PC-3 (cell line): Measurements from ENCODE around the gene ISL1. TPM values are rescaled to one million over a fixed set of nuclear protein-coding genes. Genes with fewer than 3 reads are reported as not detected.

ENCODE experiments used
- ATAC-seq: fragments of 200-7000 bp; cut with Tn5 transposase; 2 replicates; pipeline ENCODE4 v1.9.1; 2020; ENCODE audit warnings: mild to moderate bottlenecking, moderate library complexity
- BruUV-seq: library from RNA; stranded (reverse); fragments of 400-500 nt; replicated peaks from 2 replicates; lab custom pipeline; 2021; lab: Mats Ljungman, UMichigan
- CTCF ChIA-PET: fragments of 300-600 bp; sonication (Branson Sonifier 250); formaldehyde crosslinking; loops from one replicate; lab custom pipeline; 2022; ENCODE audit warnings: antibody characterized with exemption; lab: Charles Lee
- POLR2A ChIA-PET: fragments of 300-600 bp; sonication (Branson Sonifier 250); formaldehyde crosslinking; loops from one replicate; lab custom pipeline; 2022; ENCODE audit warnings: antibody characterized with exemption; ENCODE audit not compliant: unreplicated experiment; lab: Charles Lee
- DNase-seq: peaks from one replicate; pipeline ENCODE4 v3.0.0-alpha.2; 2015
- H2AFZ ChIP-seq: fragments of 300-600 bp; sonication (generic); 2 replicates; pipeline ENCODE4 v1.6.0; 2016; ENCODE audit warnings: antibody characterized with exemption, low read length
- H3F3A ChIP-seq: fragments of 300-600 bp; sonication (generic); one replicate; pipeline ENCODE4 v1.6.0; 2017; ENCODE audit warnings: antibody characterized with exemption, low read length, control low read depth, mild to moderate bottlenecking; ENCODE audit not compliant: unreplicated experiment
- H3K27ac ChIP-seq: fragments of 300-600 bp; sonication (generic); 2 replicates; pipeline ENCODE4 v1.5.1; 2016; ENCODE audit warnings: mild to moderate bottlenecking, low read length
- H3K27me3 ChIP-seq: fragments of 300-600 bp; sonication (generic); 2 replicates; pipeline ENCODE4 v1.6.1; 2016; ENCODE audit warnings: low read length, mixed read lengths
- H3K36me3 ChIP-seq: fragments of 300-600 bp; sonication (generic); 2 replicates; pipeline ENCODE4 v1.6.1; 2016; ENCODE audit warnings: low read depth, mixed run types, low read length, mixed read lengths
- H3K4me1 ChIP-seq: fragments of 300-600 bp; sonication (generic); 2 replicates; pipeline ENCODE4 v1.5.1; 2016; ENCODE audit warnings: low read length; ENCODE audit not compliant: insufficient read depth
- H3K4me2 ChIP-seq: fragments of 300-600 bp; sonication (generic); 2 replicates; pipeline ENCODE4 v1.6.0; 2016; ENCODE audit warnings: low read length
- H3K4me3 ChIP-seq: fragments of 300-600 bp; sonication (generic); 2 replicates; pipeline ENCODE4 v1.5.1; 2016; ENCODE audit warnings: mild to moderate bottlenecking, low read length, mixed read lengths
- H3K79me2 ChIP-seq: fragments of 300-600 bp; sonication (generic); 2 replicates; pipeline ENCODE4 v1.6.1; 2017; ENCODE audit warnings: low read length, mixed read lengths
- H3K9ac ChIP-seq: fragments of 300-600 bp; sonication (generic); 2 replicates; pipeline ENCODE4 v1.6.0; 2016; ENCODE audit warnings: mild to moderate bottlenecking, low read length
- H3K9me2 ChIP-seq: fragments of 300-600 bp; sonication (generic); replicated peaks from 2 replicates; pipeline ENCODE4 v1.6.1; 2016; ENCODE audit warnings: mixed run types, low read length, mixed read lengths
- H3K9me3 ChIP-seq: fragments of 300-600 bp; sonication (generic); 2 replicates; pipeline ENCODE4 v1.6.1; 2016; ENCODE audit warnings: low read length, mixed read lengths
- H4K20me1 ChIP-seq: fragments of 300-600 bp; sonication (generic); 2 replicates; pipeline ENCODE4 v1.6.1; 2016; ENCODE audit warnings: low read length, mixed read lengths
- EZH2 ChIP-seq: fragments of 300-600 bp; sonication (generic); IDR thresholded peaks from one replicate; pipeline ENCODE4 v1.6.1; 2017; ENCODE audit warnings: antibody characterized with exemption, mild to moderate bottlenecking, low read length; ENCODE audit not compliant: unreplicated experiment
- EZH2phosphoT487 ChIP-seq: fragments of 300-600 bp; sonication (generic); IDR thresholded peaks from 2 replicates; pipeline ENCODE4 v1.6.1; 2018; ENCODE audit warnings: mild to moderate bottlenecking, antibody characterized with exemption, low read length, borderline replicate concordance
- intact Hi-C: fragments of 100-400 bp; cut with micrococcal nuclease; formaldehyde crosslinking; loops from 2 replicates; pipeline ENCODE4 v1.9.0; 2023
- total RNA-seq: library from RNA; depleted of rRNA; stranded (reverse); fragments of >200 nt; gene quantifications from 2 replicates; pipeline ENCODE4 v1.2.3, GENCODE V29; 2014
- TF ChIP-seq, protein P1 (sequence below): fragments of 300-600 bp; sonication (generic); conservative IDR thresholded peaks from 2 replicates; pipeline ENCODE4 v1.5.1; 2017; ENCODE audit warnings: antibody characterized with exemption, low read depth, mild to moderate bottlenecking, low read length

The ISL1 gene
- total RNA-seq, 1 experiment from 2014 or later, result 1.5 TPM

DNA sequence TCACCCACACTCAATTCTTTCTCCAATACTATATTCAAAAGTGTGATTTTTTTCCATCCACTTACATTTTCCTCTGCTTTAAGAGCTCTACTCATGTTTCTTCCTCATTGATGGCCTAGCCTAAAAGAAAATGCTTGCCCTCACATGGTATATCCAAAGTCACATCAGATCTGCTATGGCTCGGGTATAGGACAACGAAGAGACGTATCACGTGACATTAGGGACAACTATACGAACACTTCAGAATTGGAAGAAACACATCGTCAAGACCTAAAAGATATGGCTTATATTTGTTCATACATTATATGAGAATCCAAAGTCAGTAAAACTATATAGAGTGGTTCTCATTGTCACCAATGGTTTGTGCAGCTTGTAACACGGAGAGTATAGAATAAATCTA is 8.2 kb upstream of the ISL1 start:
- Histone ChIP-seq H2AFZ (no peak overlapping the region), H3K27me3 (no peaks in the 10 kb centered on the region), H3K4me2 (no peak overlapping the region), H3K9ac (no peak overlapping the region), H3K79me2 (no peaks in the 10 kb centered on the region), H3K36me3 (no peaks in the 10 kb centered on the region), H3K9me3 (no peaks in the 10 kb centered on the region), H3K27ac (no peak overlapping the region), H3K4me1 (peaks cover 7% of the 10 kb centered on the region; the same call in 1 of the 2 replicates), H3F3A (no peaks in the 10 kb centered on the region), H3K9me2 (no peaks in the 10 kb centered on the region), H3K4me3 (no peak overlapping the region), H4K20me1 (no peaks in the 10 kb centered on the region)
- no TSS peak for BruUV-seq
- ATAC-seq (no peak), DNase-seq (no peak)
- ChIA-PET CTCF (no interaction called here), POLR2A (no interaction called here)
- intact Hi-C loops, result no loop called here
- TF ChIP-seq EZH2 (no peak), EZH2phosphoT487 (no peak)
- TF ChIP-seq, protein P1, sequence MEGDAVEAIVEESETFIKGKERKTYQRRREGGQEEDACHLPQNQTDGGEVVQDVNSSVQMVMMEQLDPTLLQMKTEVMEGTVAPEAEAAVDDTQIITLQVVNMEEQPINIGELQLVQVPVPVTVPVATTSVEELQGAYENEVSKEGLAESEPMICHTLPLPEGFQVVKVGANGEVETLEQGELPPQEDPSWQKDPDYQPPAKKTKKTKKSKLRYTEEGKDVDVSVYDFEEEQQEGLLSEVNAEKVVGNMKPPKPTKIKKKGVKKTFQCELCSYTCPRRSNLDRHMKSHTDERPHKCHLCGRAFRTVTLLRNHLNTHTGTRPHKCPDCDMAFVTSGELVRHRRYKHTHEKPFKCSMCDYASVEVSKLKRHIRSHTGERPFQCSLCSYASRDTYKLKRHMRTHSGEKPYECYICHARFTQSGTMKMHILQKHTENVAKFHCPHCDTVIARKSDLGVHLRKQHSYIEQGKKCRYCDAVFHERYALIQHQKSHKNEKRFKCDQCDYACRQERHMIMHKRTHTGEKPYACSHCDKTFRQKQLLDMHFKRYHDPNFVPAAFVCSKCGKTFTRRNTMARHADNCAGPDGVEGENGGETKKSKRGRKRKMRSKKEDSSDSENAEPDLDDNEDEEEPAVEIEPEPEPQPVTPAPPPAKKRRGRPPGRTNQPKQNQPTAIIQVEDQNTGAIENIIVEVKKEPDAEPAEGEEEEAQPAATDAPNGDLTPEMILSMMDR, result no peak

DNA sequence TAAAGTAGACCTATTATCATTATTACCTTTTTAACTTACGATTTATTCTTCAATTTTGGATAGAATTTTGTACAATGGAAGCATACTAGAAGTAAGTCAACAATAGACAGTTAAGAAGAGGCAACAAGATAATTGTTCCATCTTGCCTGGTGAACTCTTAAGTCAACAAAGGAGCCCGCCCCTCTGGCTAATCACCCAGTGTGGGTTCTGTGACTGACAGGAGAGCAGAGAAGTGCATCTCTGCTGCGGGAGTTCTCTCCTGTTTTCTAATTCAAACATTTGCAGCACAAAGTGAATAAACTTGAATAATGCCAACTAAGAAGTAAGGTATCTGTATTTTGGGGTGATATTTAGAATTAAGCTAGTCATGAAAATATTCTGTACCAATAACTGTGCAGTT is 6.7 kb upstream of the ISL1 start:
- ChIA-PET CTCF (no interaction called here), POLR2A (no interaction called here)

More for the DNA sequence above, 6.7 kb upstream of the ISL1 start:
- Histone ChIP-seq H3K79me2 (no peaks in the 10 kb centered on the region), H3K4me2 (no peak overlapping the region), H3K9me3 (no peaks in the 10 kb centered on the region), H3K36me3 (no peaks in the 10 kb centered on the region), H4K20me1 (no peaks in the 10 kb centered on the region), H3F3A (no peaks in the 10 kb centered on the region), H3K27me3 (no peaks in the 10 kb centered on the region), H3K27ac (no peak overlapping the region), H3K9me2 (no peaks in the 10 kb centered on the region), H3K9ac (no peak overlapping the region), H3K4me3 (no peak overlapping the region), H2AFZ (no peak overlapping the region), H3K4me1 (peaks cover 7% of the 10 kb centered on the region; the same call in 1 of the 2 replicates)
- intact Hi-C loops, result no loop called here
- ATAC-seq, result no peak
- no peak for DNase-seq
- no TSS peak for BruUV-seq
- no peak for TF ChIP-seq EZH2phosphoT487
- no peak for TF ChIP-seq EZH2
- TF ChIP-seq, protein P1, result no peak
